Stimulated activated CD4-positive, alpha-beta T cell treated with anti-CD3 and anti-CD28 coated beads, Interleukin-15, amount 100 ng/mL, for 1 hour (primary cell): ENCODE measurements around the gene AARS2.

Experiments used
- DNase-seq, 2 donors: peaks; one replicate each; pipeline ENCODE4 v3.0.0-alpha.2; 2020; ENCODE audit warnings: low read depth in 1 of 2, low spot score in 1 of 2

Gene AARS2

DNA sequence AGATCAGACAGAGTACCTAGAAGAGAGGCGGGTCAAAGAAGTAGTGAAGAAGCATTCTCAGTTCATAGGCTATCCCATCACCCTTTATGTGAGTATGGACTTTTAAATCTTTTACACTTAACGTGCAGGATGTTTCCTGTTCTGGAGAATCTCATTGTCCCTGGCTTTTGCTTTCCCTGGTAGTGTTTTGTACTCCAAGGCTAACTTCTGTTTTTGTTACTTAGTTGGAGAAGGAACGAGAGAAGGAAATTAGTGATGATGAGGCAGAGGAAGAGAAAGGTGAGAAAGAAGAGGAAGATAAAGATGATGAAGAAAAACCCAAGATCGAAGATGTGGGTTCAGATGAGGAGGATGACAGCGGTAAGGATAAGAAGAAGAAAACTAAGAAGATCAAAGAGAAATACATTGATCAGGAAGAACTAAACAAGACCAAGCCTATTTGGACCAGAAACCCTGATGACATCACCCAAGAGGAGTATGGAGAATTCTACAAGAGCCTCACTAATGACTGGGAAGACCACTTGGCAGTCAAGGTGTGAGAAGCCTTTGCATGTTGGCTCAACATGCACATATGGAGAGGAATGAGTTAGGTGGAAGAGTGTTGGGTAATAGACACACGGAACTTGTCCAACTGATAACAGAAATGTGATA, 63.0 kb downstream of the AARS2 start:
- no peak for DNase-seq
